Neural cell (in vitro differentiated cells): ENCODE data around the gene SH3RF3. TPM values are rescaled to one million over a fixed set of nuclear protein-coding genes. Genes with fewer than 3 reads are reported as not detected.

Experiments used
- H2AFZ ChIP-seq: fragments of 200-600, 300-800 bp; sonication (generic), shearing (Covaris generic); 2 replicates; pipeline ENCODE4 v1.6.0; 2014; ENCODE audit warnings: low read depth, mild to moderate bottlenecking, antibody characterized with exemption, low read length, moderate library complexity
- H3F3A ChIP-seq: fragments of 200-600 bp; shearing (Covaris generic); 2 replicates; pipeline ENCODE4 v1.6.1; 2016; ENCODE audit warnings: mild to moderate bottlenecking, moderate library complexity, mixed read lengths, antibody characterized with exemption, low read length; ENCODE audit not compliant: insufficient read depth, poor library complexity, severe bottlenecking
- H3K27ac ChIP-seq: fragments of 200-600, 300-800 bp; sonication (generic), shearing (Covaris generic); 2 replicates; pipeline ENCODE4 v1.5.1; 2014; ENCODE audit warnings: mild to moderate bottlenecking, low read length, moderate library complexity
- H3K27me3 ChIP-seq: fragments of 300-800, 200-600 bp; sonication (generic), shearing (Covaris generic); 2 replicates; pipeline ENCODE4 v1.6.0; 2014; ENCODE audit warnings: mild to moderate bottlenecking, low read depth, low read length, moderate library complexity; ENCODE audit not compliant: insufficient read depth
- H3K36me3 ChIP-seq: fragments of 300-800, 200-600 bp; sonication (generic), shearing (Covaris generic); 2 replicates; pipeline ENCODE4 v1.5.1; 2014; ENCODE audit warnings: mild to moderate bottlenecking, antibody characterized with exemption, low read length, moderate library complexity; ENCODE audit not compliant: insufficient read depth
- H3K4me2 ChIP-seq: fragments of 300-800, 200-600 bp; sonication (generic), shearing (Covaris generic); 2 replicates; pipeline ENCODE4 v1.6.0; 2014; ENCODE audit warnings: mild to moderate bottlenecking, low read length
- H3K4me3 ChIP-seq: fragments of 300-800, 200-600 bp; sonication (generic), shearing (Covaris generic); 2 replicates; pipeline ENCODE4 v1.5.1; 2014; ENCODE audit warnings: mild to moderate bottlenecking, low read length, moderate library complexity
- H3K79me2 ChIP-seq: fragments of 200-600 bp; shearing (Covaris generic); replicated peaks from 2 replicates; pipeline ENCODE4 v1.6.0; 2014; ENCODE audit warnings: mild to moderate bottlenecking, low read length, moderate library complexity; ENCODE audit not compliant: insufficient read depth
- H3K9ac ChIP-seq: fragments of 300-800, 200-600 bp; sonication (generic), shearing (Covaris generic); 2 replicates; pipeline ENCODE4 v1.6.1; 2016; ENCODE audit warnings: mild to moderate bottlenecking, low read length, mixed read lengths
- H3K9me2 ChIP-seq: fragments of 200-600 bp; shearing (Covaris generic); 2 replicates; pipeline ENCODE4 v1.6.1; 2016; ENCODE audit warnings: mild to moderate bottlenecking, low read length, mixed read lengths; ENCODE audit not compliant: insufficient read depth
- H3K9me3 ChIP-seq: fragments of 200-600, 300-800 bp; sonication (generic), shearing (Covaris generic); 2 replicates; pipeline ENCODE4 v1.6.1; 2016; ENCODE audit warnings: mild to moderate bottlenecking, mixed run types, low read length, moderate library complexity, mixed read lengths
- H4K20me1 ChIP-seq: fragments of 200-600 bp; shearing (Covaris generic); 2 replicates; pipeline ENCODE4 v1.6.1; 2016; ENCODE audit warnings: mild to moderate bottlenecking, mixed run types; ENCODE audit not compliant: insufficient read depth
- EP300 ChIP-seq: fragments of 450-650 bp; conservative IDR thresholded peaks from 2 replicates; pipeline ENCODE4 v1.6.1; 2014; ENCODE audit warnings: antibody characterized with exemption, mild to moderate bottlenecking, moderate library complexity; ENCODE audit not compliant: poor library complexity, severe bottlenecking
- EZH2 ChIP-seq: fragments of 200-600, 300-800 bp; shearing (Covaris generic), sonication (generic); IDR thresholded peaks from 2 replicates; pipeline ENCODE4 v1.6.1; 2014; ENCODE audit warnings: antibody characterized with exemption, low read length, borderline replicate concordance, mild to moderate bottlenecking; ENCODE audit not compliant: insufficient read depth, poor library complexity, severe bottlenecking
- MXI1 ChIP-seq: fragments of 450-650 bp; conservative IDR thresholded peaks from 2 replicates; pipeline ENCODE4 v1.6.1; 2014; ENCODE audit warnings: antibody characterized with exemption, mild to moderate bottlenecking; ENCODE audit not compliant: poor library complexity, severe bottlenecking
- POLR2AphosphoS5 ChIP-seq: IDR thresholded peaks from 2 replicates; pipeline ENCODE4 v1.6.1; 2012
- RAD21 ChIP-seq: fragments of 450-650 bp; conservative IDR thresholded peaks from 2 replicates; pipeline ENCODE4 v1.6.1; 2014; ENCODE audit warnings: antibody characterized with exemption, mild to moderate bottlenecking, moderate library complexity
- SMC3 ChIP-seq: fragments of 450-650 bp; conservative IDR thresholded peaks from 2 replicates; pipeline ENCODE4 v1.6.1; 2014; ENCODE audit warnings: antibody characterized with exemption, mild to moderate bottlenecking, moderate library complexity; ENCODE audit not compliant: poor library complexity
- TAF1 ChIP-seq: IDR thresholded peaks from 2 replicates; pipeline ENCODE4 v1.6.1; 2012; ENCODE audit warnings: low read depth
- polyA plus RNA-seq: library from polyadenylated mRNA; depleted of rRNA; stranded (reverse); fragments of >200 nt; gene quantifications from 2 replicates; pipeline ENCODE4 v1.2.3, GENCODE V29; 2014
- TF ChIP-seq, protein P1 (sequence below): fragments of 450-650 bp; IDR thresholded peaks from 2 replicates; pipeline ENCODE4 v1.5.1; 2014; ENCODE audit warnings: antibody characterized with exemption, mild to moderate bottlenecking, moderate library complexity; ENCODE audit not compliant: poor library complexity, severe bottlenecking
- TF ChIP-seq, protein P2 (sequence below): IDR thresholded peaks from 2 replicates; pipeline ENCODE4 v1.6.1; 2012; ENCODE audit warnings: borderline replicate concordance

The SH3RF3 gene
- polyA plus RNA-seq, 1 donor from 2014 or later, result 0.53 TPM

GRCh38 chr2:109209412-109209811 is 80.4 kb downstream of the SH3RF3 start:
- Histone ChIP-seq H3K27ac (no peak overlapping the region), H3K9ac (no peak overlapping the region), H3K9me2 (no peaks in the 10 kb centered on the region), H4K20me1 (no peaks in the 10 kb centered on the region), H3K36me3 (no peaks in the 10 kb centered on the region), H3K79me2 (no peaks in the 10 kb centered on the region), H3K9me3 (no peaks in the 10 kb centered on the region), H3F3A (no peaks in the 10 kb centered on the region), H3K4me2 (no peak overlapping the region), H3K27me3 (no peaks in the 10 kb centered on the region), H2AFZ (no peak overlapping the region), H3K4me3 (no peak overlapping the region)
- TF ChIP-seq EZH2 (no peak), TAF1 (no peak), RAD21 (no peak), MXI1 (no peak), POLR2AphosphoS5 (no peak), EP300 (no peak), SMC3 (no peak)
- TF ChIP-seq, protein P1, sequence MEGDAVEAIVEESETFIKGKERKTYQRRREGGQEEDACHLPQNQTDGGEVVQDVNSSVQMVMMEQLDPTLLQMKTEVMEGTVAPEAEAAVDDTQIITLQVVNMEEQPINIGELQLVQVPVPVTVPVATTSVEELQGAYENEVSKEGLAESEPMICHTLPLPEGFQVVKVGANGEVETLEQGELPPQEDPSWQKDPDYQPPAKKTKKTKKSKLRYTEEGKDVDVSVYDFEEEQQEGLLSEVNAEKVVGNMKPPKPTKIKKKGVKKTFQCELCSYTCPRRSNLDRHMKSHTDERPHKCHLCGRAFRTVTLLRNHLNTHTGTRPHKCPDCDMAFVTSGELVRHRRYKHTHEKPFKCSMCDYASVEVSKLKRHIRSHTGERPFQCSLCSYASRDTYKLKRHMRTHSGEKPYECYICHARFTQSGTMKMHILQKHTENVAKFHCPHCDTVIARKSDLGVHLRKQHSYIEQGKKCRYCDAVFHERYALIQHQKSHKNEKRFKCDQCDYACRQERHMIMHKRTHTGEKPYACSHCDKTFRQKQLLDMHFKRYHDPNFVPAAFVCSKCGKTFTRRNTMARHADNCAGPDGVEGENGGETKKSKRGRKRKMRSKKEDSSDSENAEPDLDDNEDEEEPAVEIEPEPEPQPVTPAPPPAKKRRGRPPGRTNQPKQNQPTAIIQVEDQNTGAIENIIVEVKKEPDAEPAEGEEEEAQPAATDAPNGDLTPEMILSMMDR, result no peak
- TF ChIP-seq, protein P2, sequence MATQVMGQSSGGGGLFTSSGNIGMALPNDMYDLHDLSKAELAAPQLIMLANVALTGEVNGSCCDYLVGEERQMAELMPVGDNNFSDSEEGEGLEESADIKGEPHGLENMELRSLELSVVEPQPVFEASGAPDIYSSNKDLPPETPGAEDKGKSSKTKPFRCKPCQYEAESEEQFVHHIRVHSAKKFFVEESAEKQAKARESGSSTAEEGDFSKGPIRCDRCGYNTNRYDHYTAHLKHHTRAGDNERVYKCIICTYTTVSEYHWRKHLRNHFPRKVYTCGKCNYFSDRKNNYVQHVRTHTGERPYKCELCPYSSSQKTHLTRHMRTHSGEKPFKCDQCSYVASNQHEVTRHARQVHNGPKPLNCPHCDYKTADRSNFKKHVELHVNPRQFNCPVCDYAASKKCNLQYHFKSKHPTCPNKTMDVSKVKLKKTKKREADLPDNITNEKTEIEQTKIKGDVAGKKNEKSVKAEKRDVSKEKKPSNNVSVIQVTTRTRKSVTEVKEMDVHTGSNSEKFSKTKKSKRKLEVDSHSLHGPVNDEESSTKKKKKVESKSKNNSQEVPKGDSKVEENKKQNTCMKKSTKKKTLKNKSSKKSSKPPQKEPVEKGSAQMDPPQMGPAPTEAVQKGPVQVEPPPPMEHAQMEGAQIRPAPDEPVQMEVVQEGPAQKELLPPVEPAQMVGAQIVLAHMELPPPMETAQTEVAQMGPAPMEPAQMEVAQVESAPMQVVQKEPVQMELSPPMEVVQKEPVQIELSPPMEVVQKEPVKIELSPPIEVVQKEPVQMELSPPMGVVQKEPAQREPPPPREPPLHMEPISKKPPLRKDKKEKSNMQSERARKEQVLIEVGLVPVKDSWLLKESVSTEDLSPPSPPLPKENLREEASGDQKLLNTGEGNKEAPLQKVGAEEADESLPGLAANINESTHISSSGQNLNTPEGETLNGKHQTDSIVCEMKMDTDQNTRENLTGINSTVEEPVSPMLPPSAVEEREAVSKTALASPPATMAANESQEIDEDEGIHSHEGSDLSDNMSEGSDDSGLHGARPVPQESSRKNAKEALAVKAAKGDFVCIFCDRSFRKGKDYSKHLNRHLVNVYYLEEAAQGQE, result no peak

DNA sequence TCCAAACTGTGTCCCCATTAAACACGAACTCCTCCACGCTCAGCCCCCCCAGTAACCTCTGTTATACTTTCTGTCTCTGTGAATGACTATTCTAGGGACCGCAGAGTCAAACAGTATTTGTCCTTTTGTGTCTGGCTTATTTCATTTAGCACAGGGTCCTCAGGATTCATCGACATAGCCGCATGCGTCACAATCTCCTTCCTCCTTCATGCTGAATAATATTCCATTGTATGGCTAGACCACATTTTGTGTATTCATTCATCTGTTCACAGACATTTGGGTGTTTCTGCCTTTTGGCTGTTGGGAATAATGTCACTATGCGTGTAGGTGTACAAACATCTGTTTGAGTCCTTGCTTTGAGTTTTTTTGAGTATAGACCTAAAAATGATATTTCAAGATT is 80.9 kb downstream of the SH3RF3 start:
- Histone ChIP-seq H3K4me3 (no peak overlapping the region), H3F3A (no peaks in the 10 kb centered on the region), H3K9me3 (no peaks in the 10 kb centered on the region), H3K36me3 (no peaks in the 10 kb centered on the region), H4K20me1 (no peaks in the 10 kb centered on the region), H3K9ac (no peak overlapping the region), H3K4me2 (no peak overlapping the region), H3K79me2 (no peaks in the 10 kb centered on the region), H2AFZ (no peak overlapping the region), H3K27me3 (no peaks in the 10 kb centered on the region), H3K27ac (no peak overlapping the region), H3K9me2 (no peaks in the 10 kb centered on the region)
- TF ChIP-seq EP300, result no peak
- no peak for TF ChIP-seq RAD21
- no peak for TF ChIP-seq EZH2
- TF ChIP-seq POLR2AphosphoS5, result no peak
- TF ChIP-seq, protein P1, result no peak
